Measurements from ENCODE around the gene VN1R5. TPM values are rescaled to one million over a fixed set of nuclear protein-coding genes. Genes with fewer than 3 reads are reported as not detected.

Gene VN1R5
- total and polyA plus RNA-seq, 2 of the 13 experiments (the other 11 are each of a cell fraction or from before 2014, with no cell fraction given), result not detected

DNA sequence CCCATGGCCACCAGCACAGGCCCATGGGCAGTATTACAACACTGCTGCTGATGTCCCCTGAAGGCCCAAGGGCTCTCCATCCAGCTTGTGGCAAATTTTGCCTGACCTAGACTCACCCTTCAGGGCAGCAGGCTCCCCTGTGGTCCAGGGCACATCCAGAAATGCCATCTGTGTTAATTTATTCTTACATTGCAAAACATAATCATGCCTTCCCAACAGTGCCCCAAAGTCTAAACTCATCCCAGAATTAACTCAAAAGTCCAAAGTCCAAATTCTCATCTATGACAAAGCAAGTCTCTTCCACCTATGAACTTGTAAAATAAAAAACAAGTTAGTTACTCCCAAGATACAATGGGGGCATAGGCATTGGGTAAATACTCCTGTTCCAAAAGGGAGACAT, 13.3 kb downstream of the VN1R5 start:
- POLR2A ChIA-PET, result no interaction called here
- peaks cover 14% of the 10 kb centered on the region for H3K4me1 ChIP-seq (ENCODE audit: insufficient read depth, low read length)
- H3K4me3 ChIP-seq (replicated peaks in 1 of 3; ENCODE audit: insufficient read depth in 1 of 3, low read depth in 2 of 3, low read length in 3 of 3), result no peak overlapping the region
- no peak overlapping the region for H2AFZ ChIP-seq (ENCODE audit: low read length)
- no peaks in the 10 kb centered on the region for H3K27me3 ChIP-seq (ENCODE audit: control insufficient read depth in 1 of 2, insufficient read depth in 2 of 2, low read length in 2 of 2)
- H4K20me1 ChIP-seq (ENCODE audit: insufficient read depth, low read length), result no peaks in the 10 kb centered on the region
- TF ChIP-seq TMF1 (CRISPR knock-in tag; IDR thresholded peaks at IDR 0.05; ENCODE audit: low read depth) (no peak), HNF4A (CRISPR knock-in tag; IDR thresholded peaks at IDR 0.05) (0 out of 2 replicates have a peak, but pooled peaks have one; percentile 17)
- ATAC-seq, result peak; percentile 43; the same call in 2 of the 3 replicates
- H3K79me2 ChIP-seq (ENCODE audit: insufficient read depth, low read length), result no peaks in the 10 kb centered on the region
- DNase-seq (ENCODE audit: low spot score), result peak; percentile 17
- peaks cover 7% of the 10 kb centered on the region for H3K9me3 ChIP-seq (ENCODE audit: low read length)
- H3K36me3 ChIP-seq (replicated peaks in 1 of 2; ENCODE audit: control insufficient read depth in 1 of 2, insufficient read depth in 2 of 2, low read length in 2 of 2), result no peaks in the 10 kb centered on the region
- no TSS peak for BruUV-seq (replicated peaks)
- no peak for FAIRE-seq
- intact Hi-C loops (cut with micrococcal nuclease; ENCODE audit: unreplicated experiment) (no loop called here), in situ Hi-C loops (cut with HindIII; ENCODE audit: extremely low pct_ligation_motif_present, low pct_unique_long_range_greater_than_20kb) (no loop called here)
- CTCF ChIA-PET (ENCODE audit: low intra/inter-chr PET ratio, low total read pairs), result interaction anchor here (1.1 kb wide), 1 partner anchor 105 kb away, joined by 3 read pairs; no protein-coding TSS in a partner anchor
- H3K9ac ChIP-seq (ENCODE audit: insufficient read depth, low read depth, low read length), result no peak overlapping the region
- H3K4me2 ChIP-seq (ENCODE audit: low read depth, low read length), result no peak overlapping the region
- no peak overlapping the region for H3K27ac ChIP-seq (ENCODE audit: extremely low read length, insufficient read depth, low read length)

DNA sequence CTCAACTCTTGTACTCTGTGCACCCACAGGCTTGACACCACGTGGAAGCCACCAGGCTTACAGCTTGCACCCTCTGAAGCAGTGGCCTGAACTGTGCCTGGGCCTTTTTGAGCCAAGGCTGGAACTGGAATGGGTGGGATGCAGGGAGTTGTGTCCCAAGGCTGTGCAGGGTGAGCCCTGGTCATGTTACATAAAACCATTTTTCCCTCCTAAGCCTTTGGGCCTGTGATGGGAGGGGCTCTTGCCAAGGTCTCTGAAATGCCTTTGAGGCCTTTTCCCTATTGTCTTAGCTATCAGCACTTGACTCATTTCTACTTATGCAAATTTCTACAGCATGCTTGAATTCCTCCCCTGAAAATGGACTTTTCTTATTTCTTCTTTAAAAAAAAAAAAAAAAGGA, 14.1 kb downstream of the VN1R5 start:
- CTCF ChIA-PET (ENCODE audit: low intra/inter-chr PET ratio, low total read pairs), result interaction anchor here (0.6 kb wide), 1 partner anchor 1423 kb away, joined by 3 read pairs; no protein-coding TSS in a partner anchor
- intact Hi-C loops (cut with micrococcal nuclease; ENCODE audit: unreplicated experiment), result no loop called here
- WGBS (ENCODE audit: low lambda C conversion rate), result no CpG with 5 or more reads among the region's 1 CpG

More for the DNA sequence above, 14.1 kb downstream of the VN1R5 start:
- no TSS peak for BruUV-seq (replicated peaks)
- Histone ChIP-seq H4K20me1 (ENCODE audit: insufficient read depth, low read length) (no peaks in the 10 kb centered on the region), H3K4me3 (replicated peaks in 1 of 3; ENCODE audit: insufficient read depth in 1 of 3, low read depth in 2 of 3, low read length in 3 of 3) (no peak overlapping the region), H3K4me1 (ENCODE audit: insufficient read depth, low read length) (peaks cover 19% of the 10 kb centered on the region), H3K36me3 (replicated peaks in 1 of 2; ENCODE audit: control insufficient read depth in 1 of 2, insufficient read depth in 2 of 2, low read length in 2 of 2) (no peaks in the 10 kb centered on the region), H2AFZ (ENCODE audit: low read length) (no peak overlapping the region), H3K27me3 (ENCODE audit: control insufficient read depth in 1 of 2, insufficient read depth in 2 of 2, low read length in 2 of 2) (no peaks in the 10 kb centered on the region), H3K4me2 (ENCODE audit: low read depth, low read length) (no peak overlapping the region), H3K79me2 (ENCODE audit: insufficient read depth, low read length) (no peaks in the 10 kb centered on the region), H3K27ac (ENCODE audit: extremely low read length, insufficient read depth, low read length) (no peak overlapping the region), H3K9ac (ENCODE audit: insufficient read depth, low read depth, low read length) (no peak overlapping the region), H3K9me3 (ENCODE audit: low read length) (peaks cover 7% of the 10 kb centered on the region)
- ATAC-seq (no peak), DNase-seq (ENCODE audit: low spot score) (no peak), FAIRE-seq (no peak)
- in situ Hi-C loops (cut with HindIII; ENCODE audit: extremely low pct_ligation_motif_present, low pct_unique_long_range_greater_than_20kb), result no loop called here
- no peak for TF ChIP-seq ZNF367 (CRISPR knock-in tag; IDR thresholded peaks at IDR 0.05; ENCODE audit: borderline replicate concordance)
- TF ChIP-seq, protein P1, sequence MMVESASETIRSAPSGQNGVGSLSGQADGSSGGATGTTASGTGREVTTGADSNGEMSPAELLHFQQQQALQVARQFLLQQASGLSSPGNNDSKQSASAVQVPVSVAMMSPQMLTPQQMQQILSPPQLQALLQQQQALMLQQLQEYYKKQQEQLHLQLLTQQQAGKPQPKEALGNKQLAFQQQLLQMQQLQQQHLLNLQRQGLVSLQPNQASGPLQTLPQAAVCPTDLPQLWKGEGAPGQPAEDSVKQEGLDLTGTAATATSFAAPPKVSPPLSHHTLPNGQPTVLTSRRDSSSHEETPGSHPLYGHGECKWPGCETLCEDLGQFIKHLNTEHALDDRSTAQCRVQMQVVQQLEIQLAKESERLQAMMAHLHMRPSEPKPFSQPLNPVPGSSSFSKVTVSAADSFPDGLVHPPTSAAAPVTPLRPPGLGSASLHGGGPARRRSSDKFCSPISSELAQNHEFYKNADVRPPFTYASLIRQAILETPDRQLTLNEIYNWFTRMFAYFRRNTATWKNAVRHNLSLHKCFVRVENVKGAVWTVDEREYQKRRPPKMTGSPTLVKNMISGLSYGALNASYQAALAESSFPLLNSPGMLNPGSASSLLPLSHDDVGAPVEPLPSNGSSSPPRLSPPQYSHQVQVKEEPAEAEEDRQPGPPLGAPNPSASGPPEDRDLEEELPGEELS (CRISPR knock-in tag; IDR thresholded peaks at IDR 0.05), result no peak
- TF ChIP-seq, protein P2, sequence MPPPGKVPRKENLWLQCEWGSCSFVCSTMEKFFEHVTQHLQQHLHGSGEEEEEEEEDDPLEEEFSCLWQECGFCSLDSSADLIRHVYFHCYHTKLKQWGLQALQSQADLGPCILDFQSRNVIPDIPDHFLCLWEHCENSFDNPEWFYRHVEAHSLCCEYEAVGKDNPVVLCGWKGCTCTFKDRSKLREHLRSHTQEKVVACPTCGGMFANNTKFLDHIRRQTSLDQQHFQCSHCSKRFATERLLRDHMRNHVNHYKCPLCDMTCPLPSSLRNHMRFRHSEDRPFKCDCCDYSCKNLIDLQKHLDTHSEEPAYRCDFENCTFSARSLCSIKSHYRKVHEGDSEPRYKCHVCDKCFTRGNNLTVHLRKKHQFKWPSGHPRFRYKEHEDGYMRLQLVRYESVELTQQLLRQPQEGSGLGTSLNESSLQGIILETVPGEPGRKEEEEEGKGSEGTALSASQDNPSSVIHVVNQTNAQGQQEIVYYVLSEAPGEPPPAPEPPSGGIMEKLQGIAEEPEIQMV (CRISPR knock-in tag; IDR thresholded peaks at IDR 0.05; ENCODE audit: low read depth), result no peak
- no peak for TF ChIP-seq PHF5A (CRISPR knock-in tag; IDR thresholded peaks at IDR 0.05; ENCODE audit: low read depth, unreplicated experiment)
- TF ChIP-seq ZNF644 (CRISPR knock-in tag; IDR thresholded peaks at IDR 0.05; ENCODE audit: low read depth), result no peak
- TF ChIP-seq, protein P3, sequence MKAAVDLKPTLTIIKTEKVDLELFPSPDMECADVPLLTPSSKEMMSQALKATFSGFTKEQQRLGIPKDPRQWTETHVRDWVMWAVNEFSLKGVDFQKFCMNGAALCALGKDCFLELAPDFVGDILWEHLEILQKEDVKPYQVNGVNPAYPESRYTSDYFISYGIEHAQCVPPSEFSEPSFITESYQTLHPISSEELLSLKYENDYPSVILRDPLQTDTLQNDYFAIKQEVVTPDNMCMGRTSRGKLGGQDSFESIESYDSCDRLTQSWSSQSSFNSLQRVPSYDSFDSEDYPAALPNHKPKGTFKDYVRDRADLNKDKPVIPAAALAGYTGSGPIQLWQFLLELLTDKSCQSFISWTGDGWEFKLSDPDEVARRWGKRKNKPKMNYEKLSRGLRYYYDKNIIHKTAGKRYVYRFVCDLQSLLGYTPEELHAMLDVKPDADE (CRISPR knock-in tag; IDR thresholded peaks at IDR 0.05), result no peak
- TF ChIP-seq KLF9 (CRISPR knock-in tag; IDR thresholded peaks at IDR 0.05; ENCODE audit: low read depth), result no peak
- no peak for TF ChIP-seq ZNF30 (CRISPR knock-in tag; IDR thresholded peaks at IDR 0.05)
- POLR2A ChIA-PET, result no interaction called here
